PC-9 (cell line): ENCODE measurements around the gene TMEM43.

Experiments used
- EZH2 ChIP-seq: fragments of 200-600 bp; sonication (generic); IDR thresholded peaks from 2 replicates; pipeline ENCODE4 v1.8.0; 2017; ENCODE audit warnings: antibody characterized with exemption, low read depth
- TF ChIP-seq, protein P1 (sequence below): fragments of 200-600 bp; sonication (generic); conservative IDR thresholded peaks from 2 replicates; pipeline ENCODE4 v1.6.1; 2017; ENCODE audit warnings: mixed run types, antibody characterized with exemption, mild to moderate bottlenecking, moderate library complexity

DNA sequence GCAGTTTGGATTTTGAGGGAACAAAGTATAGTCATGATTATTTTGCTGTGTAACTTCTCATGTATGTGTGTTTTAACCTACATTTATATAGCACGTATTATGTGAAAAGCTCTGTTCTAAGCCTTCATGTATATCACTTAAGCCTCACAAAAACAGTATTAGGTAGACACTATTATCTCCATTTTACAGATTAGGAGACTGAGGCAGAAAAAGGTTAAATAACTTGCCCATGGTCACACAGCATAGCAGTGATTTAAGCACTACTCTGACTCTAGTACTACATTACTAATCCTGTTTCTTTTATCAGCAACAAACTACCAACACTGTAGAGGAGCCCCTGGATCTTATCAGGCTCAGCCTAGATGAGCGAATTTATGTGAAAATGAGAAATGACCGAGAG is 56.4 kb downstream of the TMEM43 start:
- TF ChIP-seq, protein P1, sequence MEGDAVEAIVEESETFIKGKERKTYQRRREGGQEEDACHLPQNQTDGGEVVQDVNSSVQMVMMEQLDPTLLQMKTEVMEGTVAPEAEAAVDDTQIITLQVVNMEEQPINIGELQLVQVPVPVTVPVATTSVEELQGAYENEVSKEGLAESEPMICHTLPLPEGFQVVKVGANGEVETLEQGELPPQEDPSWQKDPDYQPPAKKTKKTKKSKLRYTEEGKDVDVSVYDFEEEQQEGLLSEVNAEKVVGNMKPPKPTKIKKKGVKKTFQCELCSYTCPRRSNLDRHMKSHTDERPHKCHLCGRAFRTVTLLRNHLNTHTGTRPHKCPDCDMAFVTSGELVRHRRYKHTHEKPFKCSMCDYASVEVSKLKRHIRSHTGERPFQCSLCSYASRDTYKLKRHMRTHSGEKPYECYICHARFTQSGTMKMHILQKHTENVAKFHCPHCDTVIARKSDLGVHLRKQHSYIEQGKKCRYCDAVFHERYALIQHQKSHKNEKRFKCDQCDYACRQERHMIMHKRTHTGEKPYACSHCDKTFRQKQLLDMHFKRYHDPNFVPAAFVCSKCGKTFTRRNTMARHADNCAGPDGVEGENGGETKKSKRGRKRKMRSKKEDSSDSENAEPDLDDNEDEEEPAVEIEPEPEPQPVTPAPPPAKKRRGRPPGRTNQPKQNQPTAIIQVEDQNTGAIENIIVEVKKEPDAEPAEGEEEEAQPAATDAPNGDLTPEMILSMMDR, result no peak
- TF ChIP-seq EZH2, result no peak
